Motor neuron (in vitro differentiated cells): ENCODE data around the gene TBCD. TPM values are rescaled to one million over a fixed set of nuclear protein-coding genes. Genes with fewer than 3 reads are reported as not detected.

Source experiments
- ATAC-seq, 8 experiments: fragments of 200-7000 bp; cut with Tn5 transposase; replicated peaks in 6 of 8; 2 replicates each; pipeline ENCODE4 v1.8.0; 2021; ENCODE audit warnings: mild to moderate bottlenecking in 8 of 8, moderate library complexity in 8 of 8
- H3K27ac ChIP-seq, 2 donors: fragments of 250-450 bp; sonication (Bioruptor Pico); 2 replicates each; pipeline ENCODE4 v1.9.0; 2021; ENCODE audit warnings: antibody characterized with exemption in 2 of 2, mild to moderate bottlenecking in 2 of 2, moderate library complexity in 1 of 2
- H3K4me1 ChIP-seq, 2 donors: fragments of 250-450 bp; sonication (Bioruptor Pico); replicated peaks in 1 of 2; 2 replicates each; pipeline ENCODE4 v1.6.1; 2021; ENCODE audit warnings: antibody characterized with exemption in 2 of 2, mild to moderate bottlenecking in 2 of 2, moderate library complexity in 1 of 2
- H3K4me3 ChIP-seq, 5 donors: fragments of 250-450 bp; sonication (Bioruptor Pico); 2 replicates each; pipeline ENCODE4 v1.9.0; 2021; ENCODE audit warnings: antibody characterized with exemption in 5 of 5, mild to moderate bottlenecking in 5 of 5, moderate library complexity in 4 of 5
- WGBS, 10 experiments: fragments of 450-650 bp; shearing (Covaris generic); methylation state at CpG; one replicate each; pipeline ENCODE4 v1.0.0; 2022; 5-methylcytosine and 5-hydroxymethylcytosine counted together
- in situ Hi-C, 9 experiments: fragments of 400-800 bp; cut with MboI; loops; one replicate each; pipeline ENCODE4 v1.15.0; 2021; ENCODE audit warnings: low sequenced_read_pairs in 9 of 9, low pct_unique_long_range_greater_than_20kb in 2 of 9; ENCODE audit not compliant: unreplicated experiment in 9 of 9
- total RNA-seq, 8 experiments: library from RNA; unstranded; fragments of 300-600 nt; gene quantifications; 2 replicates each; pipeline versions ENCODE4 v1.2.3 to v1.2.4, GENCODE V29; 2022

The TBCD gene
- total RNA-seq, 8 experiments from 2014 or later = 27.2 to 94.3 (median 47.2) TPM

DNA sequence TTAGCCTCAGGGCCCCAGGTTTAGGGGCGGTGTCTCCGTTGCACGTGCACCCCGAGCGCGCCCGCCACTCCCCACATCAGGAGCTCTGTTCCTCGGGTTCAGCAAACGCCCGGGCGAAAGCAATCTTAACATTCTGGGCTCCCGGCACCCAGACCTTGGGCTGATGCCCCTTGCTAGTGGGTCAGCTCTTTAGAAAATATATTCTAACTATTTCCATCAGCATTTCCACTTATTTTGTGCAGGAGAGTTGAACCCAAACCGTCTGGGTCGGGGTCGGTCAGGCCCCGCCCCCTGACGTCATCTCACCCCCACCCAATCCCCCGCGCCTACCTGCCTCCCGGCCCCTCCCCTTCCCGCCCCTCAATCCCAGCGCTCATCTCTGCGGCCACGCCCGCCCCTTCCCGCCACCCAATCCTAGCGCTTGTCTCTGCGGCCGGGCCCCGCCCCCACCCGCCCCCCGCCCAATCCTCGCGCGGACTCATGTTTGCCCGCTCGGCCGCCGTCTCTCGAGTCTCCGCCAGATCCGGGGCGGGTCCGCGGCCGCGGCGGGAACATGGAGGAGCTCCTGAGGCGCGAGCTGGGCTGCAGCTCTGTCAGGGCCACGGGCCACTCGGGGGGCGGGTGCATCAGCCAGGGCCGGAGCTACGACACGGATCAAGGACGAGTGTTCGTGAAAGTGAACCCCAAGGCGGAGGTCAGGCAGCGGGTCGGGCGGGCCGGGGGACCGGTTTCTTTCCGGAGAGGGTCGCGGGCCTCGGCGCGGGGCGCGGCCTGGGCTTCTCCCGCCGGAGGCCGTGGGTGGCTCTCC, 35.5 kb upstream of the TBCD start, which contains the start of gene FN3KRP:
Gene FN3KRP, plus strand, starts transcription at position 504 of the 808 bp plus-strand sequence. Its CDS starts 50 bp downstream, at position 554.
- 0 to 3% methylated on average over 6 to 7 of the region's 75 CpGs; no CpG with 5 or more reads in 8 of the 10 experiments for WGBS, 10 experiments
- peak; percentile 83 to 93 (median 90) for ATAC-seq

DNA sequence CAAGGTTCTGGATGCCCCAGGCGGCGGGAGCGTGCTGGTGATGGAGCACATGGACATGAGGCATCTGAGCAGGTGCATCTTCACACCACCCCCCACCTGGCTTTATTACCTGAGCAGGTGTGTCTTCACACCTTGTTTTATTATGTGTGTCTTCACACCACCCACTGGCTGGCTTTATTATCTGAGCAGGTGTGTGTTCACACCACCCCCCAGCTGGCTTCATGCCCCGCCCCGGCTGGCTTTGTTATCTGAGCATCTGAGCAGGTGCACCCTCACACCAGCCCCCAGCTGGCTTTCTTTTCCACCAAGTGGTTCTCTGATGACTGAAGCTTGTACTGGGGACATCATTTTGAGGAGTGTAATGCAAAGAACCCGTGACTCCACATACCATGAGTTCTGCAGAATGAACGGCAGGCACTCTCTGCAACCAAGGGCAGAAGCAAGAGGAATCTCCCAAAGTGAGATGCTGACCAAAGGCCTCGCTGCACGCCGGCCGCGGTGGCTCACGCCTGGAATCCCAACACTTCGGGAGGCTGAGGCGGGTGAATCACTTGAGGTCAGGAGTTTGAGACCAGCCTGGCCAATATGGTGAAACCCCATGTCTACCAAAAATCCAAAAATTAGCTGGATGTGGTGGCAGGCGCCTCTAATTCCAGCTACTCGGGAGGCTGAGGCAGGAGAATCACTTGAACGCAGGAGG, 32.7 kb upstream of the TBCD start:
- no peak overlapping the region for H3K27ac ChIP-seq
- WGBS, 10 experiments = 98 to 100% (median 100%) methylated on average over 1 to 11 of the region's 18 CpGs; no CpG with 5 or more reads in 4 of the 10 experiments

More for the DNA sequence above, 35.5 kb upstream of the TBCD start, which contains the start of gene FN3KRP:
- Histone ChIP-seq H3K4me3 (peak within 1 kb of the TSS; percentile 54 to 91 (median 84)), H3K27ac (peak within 1 kb of the TSS in 1 of 2 donors; percentile 19), H3K4me1 (peaks cover 8 to 9% of the 10 kb centered on the region in 2 donors)
- in situ Hi-C loops = no loop called here

DNA sequence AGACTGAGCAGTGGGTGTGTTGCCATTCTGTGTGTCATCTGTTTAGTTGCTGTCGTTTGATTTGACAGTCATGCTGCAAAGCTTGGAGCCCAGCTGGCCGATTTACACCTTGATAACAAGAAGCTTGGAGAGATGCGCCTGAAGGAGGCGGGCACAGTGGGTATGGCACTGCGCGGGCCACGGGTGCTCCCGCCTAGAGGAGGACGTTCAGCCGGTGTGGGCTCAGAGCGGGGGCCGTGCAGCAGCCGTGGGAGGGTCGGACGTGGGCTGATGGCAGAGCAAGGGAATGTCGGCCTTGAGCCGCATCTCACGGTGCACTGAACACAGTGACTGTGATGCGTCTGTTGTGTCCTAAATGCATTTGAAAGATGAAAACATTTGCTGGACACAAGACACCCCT, 31.7 kb upstream of the TBCD start:
- Histone ChIP-seq H3K27ac (no peak overlapping the region), H3K4me1 (peaks cover 8 to 9% of the 10 kb centered on the region in 2 donors), H3K4me3 (no peak overlapping the region)
- no peak for ATAC-seq
- in situ Hi-C loops = no loop called here
- WGBS, 10 experiments = 68 to 100% (median 89%) methylated on average over 1 to 6 of the region's 19 CpGs; no CpG with 5 or more reads in 5 of the 10 experiments

More for the DNA sequence above, 32.7 kb upstream of the TBCD start:
- Histone ChIP-seq H3K4me3 (no peak overlapping the region), H3K4me1 (peaks cover 8 to 9% of the 10 kb centered on the region in 2 donors)
- in situ Hi-C loops = no loop called here
- no peak for ATAC-seq

DNA sequence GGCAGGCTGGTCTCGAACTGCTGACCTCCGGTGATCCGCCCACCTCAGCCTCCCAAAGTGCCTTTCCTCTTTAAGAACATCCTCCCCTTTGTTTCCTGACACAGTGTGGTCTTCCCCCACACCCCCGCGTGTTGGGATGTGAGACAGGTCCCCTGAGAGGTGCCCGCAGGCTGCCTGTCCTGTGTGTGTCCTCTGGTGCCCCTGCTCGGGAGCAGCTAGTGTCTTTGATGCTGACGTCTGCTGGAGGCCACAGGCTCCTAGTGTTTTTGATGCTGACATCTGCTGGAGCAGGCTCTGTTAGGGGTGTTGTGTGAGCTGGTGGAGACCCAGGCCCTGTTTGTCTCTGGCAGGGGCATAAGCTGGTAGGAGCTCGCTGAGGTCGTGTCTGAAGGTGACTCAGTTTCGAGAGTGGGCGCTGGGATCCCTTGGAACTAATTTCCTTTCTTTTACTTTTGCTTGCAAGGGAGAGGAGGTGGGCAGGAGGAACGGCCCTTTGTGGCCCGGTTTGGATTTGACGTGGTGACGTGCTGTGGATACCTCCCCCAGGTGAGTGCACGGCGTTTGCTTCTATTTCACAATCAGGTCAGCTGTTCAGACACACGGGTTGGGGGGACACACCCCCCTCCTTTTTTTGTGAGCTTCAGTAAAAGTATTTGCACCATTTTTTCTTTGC, 29.4 kb upstream of the TBCD start:
- Histone ChIP-seq H3K4me3 (no peak overlapping the region), H3K4me1 (peaks cover 2 to 4% of the 10 kb centered on the region in 2 donors), H3K27ac (no peak overlapping the region)
- in situ Hi-C loops = no loop called here
- WGBS, 10 experiments = 40 to 96% (median 87%) methylated on average over 1 to 9 of the region's 19 CpGs; no CpG with 5 or more reads in 1 of the 10 experiments
- ATAC-seq = no peak

DNA sequence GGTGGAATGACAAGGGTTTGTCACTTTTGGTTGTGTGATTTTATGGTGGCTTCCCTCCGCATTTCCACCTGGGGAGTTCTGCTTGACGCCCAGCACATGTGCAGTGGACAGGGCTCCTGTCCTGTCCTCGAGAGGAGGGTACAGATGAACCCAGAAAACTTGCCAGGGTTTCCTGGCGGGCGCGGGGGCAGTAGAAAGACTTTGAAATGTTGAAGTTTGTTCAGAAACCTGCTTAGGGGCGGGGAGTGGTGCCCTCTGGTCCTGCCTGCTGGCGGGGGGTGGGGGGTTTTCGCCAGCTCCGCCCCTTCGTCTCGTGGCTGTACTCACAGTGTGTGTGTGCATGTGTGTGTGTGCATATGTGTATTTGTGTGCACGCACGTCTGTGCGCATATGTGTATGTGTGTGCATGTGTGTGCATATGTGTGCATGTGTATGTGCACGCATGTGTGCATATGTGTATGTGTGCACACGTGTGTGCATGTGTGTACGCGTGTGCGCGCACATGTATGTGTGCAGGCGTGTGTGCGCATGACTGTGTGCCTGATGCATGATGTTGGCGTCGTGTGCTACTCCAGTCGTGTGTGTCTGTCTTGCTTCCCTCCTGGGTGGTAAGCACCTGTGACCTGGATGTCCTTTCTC, 28.6 kb upstream of the TBCD start:
- in situ Hi-C loops = no loop called here
- H3K4me1 ChIP-seq = no peaks in the 10 kb centered on the region
- no peak for ATAC-seq
- H3K27ac ChIP-seq = no peak overlapping the region
- H3K4me3 ChIP-seq = no peak overlapping the region
- 57 to 100% (median 77%) methylated on average over 1 to 3 of the region's 26 CpGs; no CpG with 5 or more reads in 5 of the 10 experiments for WGBS, 10 experiments

DNA sequence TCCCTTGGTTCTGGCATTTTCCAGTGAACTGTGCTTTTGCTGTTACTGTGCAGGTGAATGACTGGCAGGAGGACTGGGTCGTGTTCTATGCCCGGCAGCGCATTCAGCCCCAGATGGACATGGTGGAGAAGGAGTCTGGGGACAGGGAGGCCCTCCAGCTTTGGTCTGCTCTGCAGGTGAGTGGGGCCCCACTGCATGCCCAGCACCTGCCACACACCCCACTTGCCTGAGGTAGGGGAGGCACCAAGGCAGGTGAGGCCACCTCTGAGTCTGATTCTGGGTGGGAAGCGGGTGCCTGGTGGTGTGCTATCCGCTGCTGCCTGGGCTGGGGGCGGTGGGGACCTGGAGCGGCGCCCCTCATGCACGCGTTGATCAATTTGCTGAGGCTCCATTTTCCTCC, 25.4 kb upstream of the TBCD start:
- WGBS, 10 experiments = 97 to 100% methylated on average over 2 to 5 of the region's 10 CpGs; no CpG with 5 or more reads in 8 of the 10 experiments
- Histone ChIP-seq H3K27ac (no peak overlapping the region), H3K4me1 (no peaks in the 10 kb centered on the region), H3K4me3 (no peak overlapping the region)
- ATAC-seq = no peak
- in situ Hi-C loops = no loop called here

DNA sequence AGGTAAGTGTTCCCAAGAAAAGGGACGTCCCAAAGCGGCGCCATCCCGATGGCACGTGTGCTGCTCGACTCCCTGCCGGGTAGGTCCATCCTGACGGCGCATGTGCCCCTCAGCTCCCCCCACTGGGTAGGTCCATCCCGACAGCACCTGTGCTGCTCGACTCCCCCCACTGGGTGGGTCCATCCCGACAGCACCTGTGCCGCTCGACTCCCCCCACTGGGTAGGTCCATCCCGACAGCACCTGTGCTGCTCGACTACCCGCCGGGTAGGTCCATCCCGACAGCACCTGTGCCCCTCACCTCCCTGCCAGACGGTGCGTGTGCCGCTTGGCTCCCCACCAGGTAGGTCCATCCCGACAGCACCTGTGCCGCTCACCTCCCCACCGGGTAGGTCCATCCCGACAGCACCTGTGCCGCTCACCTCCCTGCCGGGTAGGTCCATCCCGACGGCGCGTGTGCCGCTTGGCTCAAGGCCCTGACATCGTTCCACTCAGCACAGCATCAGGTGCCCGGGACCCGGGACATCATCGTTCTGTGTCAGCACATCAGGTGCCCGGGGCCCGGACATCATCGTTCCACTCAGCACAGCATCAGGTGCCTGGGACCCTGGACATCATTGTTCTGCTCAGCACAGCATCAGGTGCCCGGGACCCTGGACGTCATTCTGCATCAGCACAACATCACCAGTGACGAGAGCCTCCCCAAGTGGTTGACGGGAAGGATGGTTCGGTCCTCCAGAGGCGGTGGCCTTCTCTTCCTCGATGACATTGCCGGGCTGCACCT, 22.2 kb upstream of the TBCD start:
- peaks cover 0 to 3% of the 10 kb centered on the region in 2 donors for H3K4me1 ChIP-seq
- in situ Hi-C loops = no loop called here
- 76 to 100% (median 96%) methylated on average over 2 to 13 of the region's 48 CpGs; no CpG with 5 or more reads in 3 of the 10 experiments for WGBS, 10 experiments
- no peak overlapping the region for H3K4me3 ChIP-seq
- peak in 4 of 8 experiments; percentile 24 to 45 (median 28) for ATAC-seq
- H3K27ac ChIP-seq = no peak overlapping the region

DNA sequence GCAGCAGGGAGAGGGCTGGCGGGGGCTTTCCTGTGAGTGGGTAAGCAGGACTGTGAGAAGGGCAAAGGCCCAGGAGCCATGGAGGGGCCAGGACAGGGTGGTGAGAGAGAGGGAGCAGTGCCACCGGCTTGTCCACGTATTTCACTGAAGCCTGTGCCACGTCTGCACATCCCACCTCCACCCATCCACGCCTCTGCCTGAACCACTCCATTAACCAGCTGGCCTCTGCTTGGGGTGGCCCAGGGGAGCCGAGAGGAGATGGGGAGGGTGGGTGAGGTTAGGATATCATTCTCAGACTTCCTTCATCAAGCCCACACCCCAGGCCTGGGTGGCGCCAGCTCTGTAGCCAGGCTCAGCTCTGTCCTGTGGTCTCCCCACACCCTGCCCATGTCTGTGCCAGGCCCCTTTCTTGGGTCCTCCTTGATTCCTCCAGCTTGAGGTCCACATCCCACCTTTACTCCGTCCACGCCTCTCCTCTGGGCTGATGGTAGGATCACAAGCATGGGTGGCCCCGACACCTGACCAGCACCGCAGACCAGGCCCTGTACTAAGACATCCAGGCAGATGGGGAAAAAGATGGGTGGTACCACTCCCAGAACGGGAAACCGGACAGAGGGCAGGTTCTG, 19.6 kb upstream of the TBCD start:
- Histone ChIP-seq H3K27ac (no peak overlapping the region), H3K4me3 (no peak overlapping the region), H3K4me1 (peaks cover 6 to 9% of the 10 kb centered on the region in 2 donors)
- WGBS, 10 experiments = 100% methylated on average over 1 to 3 of the region's 13 CpGs; no CpG with 5 or more reads in 6 of the 10 experiments
- ATAC-seq = no peak
- in situ Hi-C loops = no loop called here

DNA sequence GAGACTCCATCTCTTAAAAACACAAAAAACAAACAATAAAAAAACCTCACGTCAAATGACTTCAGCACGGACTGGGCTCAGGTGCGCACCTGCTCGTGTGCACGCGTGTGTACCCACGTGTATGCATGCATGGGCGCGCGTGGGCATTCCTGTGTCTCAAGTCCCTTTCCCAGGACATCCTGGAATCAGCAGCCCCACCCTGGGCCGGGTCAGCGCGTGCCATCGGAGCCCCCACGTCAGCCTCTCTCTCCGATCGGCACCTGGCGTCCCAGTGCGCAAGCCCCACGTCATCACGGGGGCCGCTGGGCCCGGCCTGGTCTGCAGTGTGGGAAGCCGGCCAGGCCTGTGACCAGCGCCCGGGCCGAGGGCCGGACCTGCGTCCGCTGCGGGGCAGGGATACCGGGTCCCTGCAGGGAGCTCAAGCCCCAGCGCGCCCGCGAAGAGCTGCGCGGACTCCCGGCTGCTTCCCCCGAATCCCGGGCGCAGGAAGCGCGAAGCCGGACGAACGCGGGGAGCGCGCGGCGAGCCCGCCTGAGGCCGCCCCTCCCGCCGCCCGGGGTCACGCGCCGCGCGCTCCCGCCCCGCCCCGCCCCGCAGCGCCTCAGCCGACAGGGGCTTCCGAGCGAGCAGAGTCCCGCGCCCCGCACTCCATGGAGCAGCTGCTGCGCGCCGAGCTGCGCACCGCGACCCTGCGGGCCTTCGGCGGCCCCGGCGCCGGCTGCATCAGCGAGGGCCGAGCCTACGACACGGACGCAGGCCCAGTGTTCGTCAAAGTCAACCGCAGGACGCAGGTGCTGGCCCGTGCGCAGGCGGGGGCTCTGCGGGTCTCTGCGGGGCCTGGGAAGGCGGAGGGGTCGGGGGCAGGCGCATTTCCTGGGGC, 16.6 kb upstream of the TBCD start, which contains the start of gene FN3K:
Gene FN3K, plus strand, starts transcription at position 629 of the 880 bp plus-strand sequence. Its CDS starts 22 bp downstream, at position 651.
- peaks cover 6 to 9% of the 10 kb centered on the region in 2 donors for H3K4me1 ChIP-seq
- ATAC-seq = peak; percentile 74 to 91 (median 89)
- H3K27ac ChIP-seq = peak within 1 kb of the TSS; percentile 80 to 89
- H3K4me3 ChIP-seq = peak within 1 kb of the TSS; percentile 44 to 74 (median 58)
- in situ Hi-C loops = no loop called here
- 0 to 70% (median 9%) methylated on average over 2 to 7 of the region's 101 CpGs; no CpG with 5 or more reads in 7 of the 10 experiments for WGBS, 10 experiments

DNA sequence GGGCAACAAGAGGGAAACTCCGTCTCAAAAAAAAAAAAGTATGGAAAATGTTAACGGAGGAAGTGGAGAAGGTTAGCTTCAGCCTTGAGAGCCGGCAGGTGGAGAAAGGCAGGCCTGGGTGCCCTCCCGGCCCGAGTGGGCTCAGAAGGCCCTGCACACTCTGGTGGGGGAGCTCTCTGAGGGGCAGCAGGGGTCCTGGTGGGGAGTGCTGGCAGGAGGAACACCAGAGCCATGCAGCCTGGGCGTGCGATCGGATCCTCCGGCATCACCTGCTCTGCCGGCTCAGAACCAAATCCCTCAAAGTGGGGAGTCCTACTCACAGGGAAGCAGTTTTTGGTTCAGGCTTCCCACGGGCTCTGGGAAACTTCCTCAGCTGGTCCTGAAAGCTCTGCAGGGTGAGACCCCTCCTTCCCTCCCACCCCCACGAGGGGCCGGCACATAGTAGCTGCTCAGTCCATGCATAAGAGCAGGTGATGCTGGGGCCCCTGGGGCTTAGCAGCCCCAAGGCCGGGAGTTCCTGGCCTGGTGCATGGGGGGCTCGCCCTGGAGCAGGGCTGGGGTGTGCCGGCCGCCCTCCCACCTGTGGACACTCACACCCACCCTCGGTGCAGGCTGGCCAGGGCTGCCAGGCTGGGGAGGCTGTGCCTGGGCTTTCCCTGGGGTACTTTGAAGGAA, 15.2 kb upstream of the TBCD start:
- ATAC-seq = no peak
- Histone ChIP-seq H3K4me1 (peaks cover 6 to 9% of the 10 kb centered on the region in 2 donors), H3K27ac (no peak overlapping the region), H3K4me3 (peak overlapping the region in 2 of 5 donors; percentile 50 to 74)
- WGBS, 10 experiments = 60 to 100% (median 77%) methylated on average over 1 to 4 of the region's 18 CpGs; no CpG with 5 or more reads in 5 of the 10 experiments
- in situ Hi-C loops = no loop called here
